Measurements from ENCODE around the gene FRMD4A. TPM values are rescaled to one million over a fixed set of nuclear protein-coding genes. Genes with fewer than 3 reads are reported as not detected.
A peak's percentile ranks its signal among the peaks of the same experiment; 100 is the strongest.

Gene FRMD4A
- total RNA-seq, 1 experiment from 2014 or later: 19.6 TPM

DNA sequence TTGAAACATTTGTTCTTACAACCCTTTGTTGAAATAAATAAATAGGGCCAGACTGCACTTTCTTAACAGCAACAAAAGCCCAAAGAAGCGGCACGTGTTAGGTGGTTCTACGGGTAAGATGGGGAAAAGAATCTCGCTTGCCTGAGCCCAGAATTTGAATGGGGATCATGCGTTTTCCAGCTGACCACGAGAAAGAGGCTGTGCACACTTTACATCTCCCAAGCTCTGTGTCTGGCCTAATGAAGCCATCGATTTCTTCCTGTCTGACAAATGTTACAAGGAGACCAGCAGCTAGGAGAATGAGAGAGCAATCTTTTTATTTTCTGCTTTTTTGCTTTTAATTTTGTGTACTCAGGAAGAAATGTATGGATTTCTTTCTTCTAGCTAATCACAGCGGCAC, 52.2 kb downstream of the FRMD4A start:
- peaks cover 3% of the 10 kb centered on the region; the same call in 1 of the 2 replicates for H3K27me3 Mint-ChIP-seq (ENCODE audit: low read depth)
- Histone ChIP-seq H3K14ac (ENCODE audit: insufficient read depth, low read length) (no peak overlapping the region), H4K91ac (ENCODE audit: insufficient read length, low read depth, low read length) (no peak overlapping the region), H2BK5ac (ENCODE audit: insufficient read length, low read length) (no peak overlapping the region), H3K9me3 (ENCODE audit: control insufficient read depth, low read depth, low read length) (no peaks in the 10 kb centered on the region), H4K5ac (ENCODE audit: insufficient read length, low read depth, low read length) (no peak overlapping the region), H3K79me1 (ENCODE audit: insufficient read depth, low read depth, low read length, poor library complexity, severe bottlenecking) (no peaks in the 10 kb centered on the region), H3K18ac (ENCODE audit: insufficient read length, low read depth, low read length) (no peak overlapping the region), H2AFZ (ENCODE audit: low read length) (no peak overlapping the region), H3K4me2 (ENCODE audit: insufficient read depth, insufficient read length, low read length) (no peak overlapping the region), H3T11ph (ENCODE audit: low read length) (no peak overlapping the region), H3K23ac (ENCODE audit: insufficient read length, low read depth, low read length) (no peak overlapping the region), H2BK20ac (ENCODE audit: low read depth, low read length, poor library complexity, severe bottlenecking) (no peak overlapping the region), H3K4ac (ENCODE audit: low read depth, low read length) (no peak overlapping the region), H3K9ac (ENCODE audit: extremely low read depth, insufficient read length, low read length) (no peak overlapping the region), H2BK120ac (ENCODE audit: low read depth, low read length, poor library complexity, severe bottlenecking) (no peak overlapping the region), H2AK5ac (ENCODE audit: insufficient read length, low read length) (no peak overlapping the region), H3K79me2 (ENCODE audit: insufficient read depth, low read length) (no peaks in the 10 kb centered on the region), H4K20me1 (ENCODE audit: control insufficient read depth, insufficient read depth, insufficient read length) (no peaks in the 10 kb centered on the region), H3K23me2 (ENCODE audit: insufficient read length, low read depth, low read length, poor library complexity, severe bottlenecking) (no peaks in the 10 kb centered on the region), H3K4me1 (ENCODE audit: insufficient read depth, low read length) (no peaks in the 10 kb centered on the region), H3K27ac (ENCODE audit: insufficient read length, low read depth, low read length) (no peak overlapping the region), H4K8ac (replicated peaks; ENCODE audit: insufficient read length, low read depth, low read length) (no peak overlapping the region), H3K56ac (ENCODE audit: insufficient read length, low read depth, low read length) (no peak overlapping the region), H3K27me3 (ENCODE audit: insufficient read depth, low read length) (no peaks in the 10 kb centered on the region), H2BK12ac (ENCODE audit: insufficient read length, low read depth, low read length) (no peak overlapping the region), H2BK15ac (ENCODE audit: low read depth, low read length) (no peak overlapping the region)
- peaks cover 0 to 4% of the 10 kb centered on the region in 2 experiments; a peak in 1 of 4 replicates for H3K4me1 Mint-ChIP-seq
- H3K36me3 Mint-ChIP-seq (ENCODE audit: insufficient read depth in 1 of 3, low read depth in 3 of 3): no peaks in the 10 kb centered on the region
- H3K4me3 Mint-ChIP-seq: no peak overlapping the region
- no peak for DNase-seq
- TF ChIP-seq, protein P1, sequence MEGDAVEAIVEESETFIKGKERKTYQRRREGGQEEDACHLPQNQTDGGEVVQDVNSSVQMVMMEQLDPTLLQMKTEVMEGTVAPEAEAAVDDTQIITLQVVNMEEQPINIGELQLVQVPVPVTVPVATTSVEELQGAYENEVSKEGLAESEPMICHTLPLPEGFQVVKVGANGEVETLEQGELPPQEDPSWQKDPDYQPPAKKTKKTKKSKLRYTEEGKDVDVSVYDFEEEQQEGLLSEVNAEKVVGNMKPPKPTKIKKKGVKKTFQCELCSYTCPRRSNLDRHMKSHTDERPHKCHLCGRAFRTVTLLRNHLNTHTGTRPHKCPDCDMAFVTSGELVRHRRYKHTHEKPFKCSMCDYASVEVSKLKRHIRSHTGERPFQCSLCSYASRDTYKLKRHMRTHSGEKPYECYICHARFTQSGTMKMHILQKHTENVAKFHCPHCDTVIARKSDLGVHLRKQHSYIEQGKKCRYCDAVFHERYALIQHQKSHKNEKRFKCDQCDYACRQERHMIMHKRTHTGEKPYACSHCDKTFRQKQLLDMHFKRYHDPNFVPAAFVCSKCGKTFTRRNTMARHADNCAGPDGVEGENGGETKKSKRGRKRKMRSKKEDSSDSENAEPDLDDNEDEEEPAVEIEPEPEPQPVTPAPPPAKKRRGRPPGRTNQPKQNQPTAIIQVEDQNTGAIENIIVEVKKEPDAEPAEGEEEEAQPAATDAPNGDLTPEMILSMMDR (conservative IDR thresholded peaks at IDR 0.05): no peak
- H3K9me3 Mint-ChIP-seq: peaks cover 0 to 3% of the 10 kb centered on the region in 2 experiments; a peak in 2 of 5 replicates
- no CpG with 5 or more reads among the region's 8 CpGs for WGBS (ENCODE audit: extremely low coverage, insufficient read length, low lambda C conversion rate)
- H3K27ac Mint-ChIP-seq: peak overlapping the region in 1 of 3 experiments; percentile 8; a peak in 1 of 7 replicates

Data from H9 (cell line).